ENCODE measurements around the gene EIF4H. TPM values are rescaled to one million over a fixed set of nuclear protein-coding genes. Genes with fewer than 3 reads are reported as not detected.

Gene EIF4H
- 100 to 1,000 TPM; 185 to 247 (median 209) TPM for polyA plus RNA-seq (ENCODE audit: low read depth in 6 of 6)

DNA sequence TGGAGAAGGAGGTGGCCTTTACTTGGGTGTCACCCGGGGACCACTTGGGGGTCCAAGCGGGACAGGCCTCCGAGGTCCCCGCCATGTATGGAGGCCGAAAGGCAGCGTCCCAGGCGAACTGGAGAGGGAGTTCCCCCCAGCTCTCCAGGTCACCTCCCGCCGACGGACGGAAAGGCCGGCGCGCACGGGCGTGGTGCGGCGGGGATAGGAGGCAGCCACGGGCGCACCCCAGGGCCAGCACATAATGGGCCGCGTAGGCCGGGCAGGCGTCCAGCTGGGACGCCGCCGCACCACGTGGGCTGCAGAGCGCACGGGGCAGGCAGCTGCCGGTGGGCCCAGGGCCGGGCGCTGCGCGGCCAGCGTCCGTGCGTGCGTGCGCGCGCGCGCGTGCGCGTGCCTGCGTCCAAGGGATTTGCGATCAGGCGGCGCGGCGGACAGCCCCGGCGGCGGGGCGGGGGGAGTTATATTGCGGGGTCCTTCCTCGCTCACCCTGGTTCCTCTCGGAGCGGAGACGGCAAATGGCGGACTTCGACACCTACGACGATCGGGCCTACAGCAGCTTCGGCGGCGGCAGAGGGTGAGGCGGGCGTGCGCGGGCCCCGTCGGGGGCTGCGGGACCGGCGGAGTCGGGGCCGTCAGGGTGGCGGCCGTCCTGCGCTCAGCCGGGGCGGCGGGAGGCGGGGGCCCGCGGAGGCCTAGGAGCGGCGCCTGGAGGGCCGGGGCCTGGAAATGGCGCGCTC lies at the start of gene EIF4H:
Gene EIF4H (plus strand): TSS at position 491 of the 740 bp plus-strand sequence. CDS start 28 bp downstream, at position 519.
- Mint-ChIP-seq H3K9me3 (no peaks in the 10 kb centered on the region), H3K27ac (peak within 1 kb of the TSS; percentile 91 to 100 (median 96)), H3K27me3 (no peaks in the 10 kb centered on the region), H3K4me1 (peaks cover 32 to 49% (median 38%) of the 10 kb centered on the region in 3 donors), H3K4me3 (peak within 1 kb of the TSS; percentile 82 to 94 (median 90)), H3K36me3 (no peaks in the 10 kb centered on the region)
- peak; percentile 80 to 85 for ATAC-seq (ENCODE audit: low read depth in 2 of 2)
- peak; percentile 96 for DNase-seq

DNA sequence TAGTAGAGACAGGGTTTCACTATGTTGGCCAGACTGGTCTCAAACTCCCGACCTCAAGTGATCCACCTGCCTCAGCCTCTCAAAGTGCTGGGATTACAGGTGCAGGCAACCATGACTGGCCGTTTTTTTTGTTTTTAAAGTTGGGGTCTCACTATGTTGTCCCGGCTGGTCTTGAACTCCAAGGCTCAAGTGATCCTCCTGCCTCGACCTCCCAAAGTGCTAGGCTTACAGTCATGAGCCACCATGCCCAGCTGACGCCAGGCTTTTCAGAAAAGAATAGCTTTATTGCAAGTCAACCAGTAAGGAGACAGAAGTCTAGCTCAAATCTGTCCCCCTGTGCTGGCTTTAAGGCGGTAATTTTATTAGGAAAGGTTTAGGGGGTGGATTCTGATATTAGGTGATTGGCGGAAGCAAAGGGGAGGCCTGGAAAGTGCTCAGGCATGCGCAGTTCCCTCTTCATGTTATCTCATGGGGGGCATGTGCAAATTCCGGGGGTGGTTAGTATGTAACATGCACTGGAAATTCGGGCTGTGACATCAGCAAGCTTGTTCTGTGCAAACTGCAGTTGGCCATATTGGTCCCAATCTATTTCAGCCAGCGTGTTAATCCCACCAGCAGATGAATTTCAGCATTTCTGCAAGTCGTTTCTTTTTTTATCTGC lies 47.8 kb upstream of the EIF4H start:
- no peak overlapping the region for H3K4me3 Mint-ChIP-seq
- peak overlapping the region in 1 of 6 donors; percentile 19 for H3K27ac Mint-ChIP-seq
- no peaks in the 10 kb centered on the region for H3K9me3 Mint-ChIP-seq
- peaks cover 0 to 5% of the 10 kb centered on the region in 2 donors for H3K36me3 Mint-ChIP-seq
- peaks cover 0 to 3% (median 1%) of the 10 kb centered on the region in 3 donors for H3K4me1 Mint-ChIP-seq
- H3K27me3 Mint-ChIP-seq, result no peaks in the 10 kb centered on the region
- ATAC-seq (ENCODE audit: low read depth in 2 of 2) (no peak), DNase-seq (no peak)

DNA sequence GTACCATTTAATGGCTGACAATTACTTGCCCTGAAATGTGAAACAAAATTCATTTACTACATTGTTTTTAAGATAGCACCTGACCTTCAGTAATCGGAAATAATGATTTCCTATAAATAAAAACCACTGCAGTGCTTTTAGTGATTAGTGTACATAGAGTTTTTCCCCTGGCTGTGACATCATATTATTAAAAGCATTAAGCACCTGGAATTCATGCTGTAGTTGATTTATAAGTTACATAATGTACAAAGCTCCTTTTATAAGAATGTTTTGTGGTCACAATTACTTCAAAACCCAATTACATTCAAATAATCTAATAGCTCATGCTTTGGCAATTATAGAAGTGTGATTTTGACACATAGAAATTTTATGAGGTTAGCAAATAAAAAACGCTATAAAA lies 44.3 kb upstream of the EIF4H start:
- H3K9me3 Mint-ChIP-seq, result no peaks in the 10 kb centered on the region
- H3K27ac Mint-ChIP-seq, result no peak overlapping the region
- no peak for ATAC-seq (ENCODE audit: low read depth in 2 of 2)
- H3K4me3 Mint-ChIP-seq, result no peak overlapping the region
- H3K4me1 Mint-ChIP-seq, result no peaks in the 10 kb centered on the region
- no peaks in the 10 kb centered on the region for H3K27me3 Mint-ChIP-seq
- DNase-seq, result no peak
- H3K36me3 Mint-ChIP-seq, result no peaks in the 10 kb centered on the region

DNA sequence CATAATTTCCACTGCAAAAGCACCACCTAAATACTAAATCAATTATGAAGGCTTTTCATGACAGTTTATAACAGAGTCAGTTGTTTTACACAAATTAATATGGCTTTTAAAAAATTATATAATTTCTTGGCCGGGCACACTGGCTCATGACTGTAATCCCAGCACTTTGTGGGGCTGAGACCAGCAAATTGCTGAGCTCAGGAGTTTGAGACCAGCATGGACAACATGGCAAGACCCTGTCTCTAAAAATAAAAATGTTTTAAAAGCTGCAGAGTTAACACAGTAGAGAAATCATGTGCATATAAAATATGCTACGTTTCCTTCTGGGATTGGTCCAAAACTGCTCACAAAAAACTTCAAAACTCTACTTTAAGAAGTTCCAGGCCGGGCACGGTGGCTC lies 43.6 kb upstream of the EIF4H start:
- Mint-ChIP-seq H3K9me3 (no peaks in the 10 kb centered on the region), H3K4me3 (no peak overlapping the region), H3K27ac (no peak overlapping the region), H3K27me3 (no peaks in the 10 kb centered on the region), H3K36me3 (no peaks in the 10 kb centered on the region), H3K4me1 (no peaks in the 10 kb centered on the region)
- DNase-seq (no peak), ATAC-seq (ENCODE audit: low read depth in 2 of 2) (no peak)

DNA sequence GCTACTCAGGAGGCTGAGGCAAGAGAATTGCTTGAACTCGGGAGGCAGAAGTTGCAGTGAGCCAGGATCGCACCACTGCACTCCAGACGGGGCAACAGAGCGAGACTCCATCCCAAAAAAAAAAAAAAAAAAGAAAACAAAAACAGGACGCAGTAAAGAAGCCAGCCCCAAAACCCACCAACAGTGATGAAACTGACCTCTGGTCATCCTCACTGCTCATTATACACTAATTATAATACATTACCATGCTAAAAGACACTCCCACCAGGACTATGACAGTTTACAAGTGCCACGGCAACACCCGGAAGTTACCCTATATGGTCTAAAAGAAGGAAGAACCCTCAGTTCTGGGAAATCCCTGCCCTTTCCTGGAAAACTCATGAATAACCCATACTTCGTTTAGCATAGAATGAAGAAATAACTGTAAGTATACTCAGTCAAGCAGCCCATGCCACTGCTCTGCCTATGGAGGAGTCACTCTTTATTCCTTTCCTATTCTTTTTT lies 40.0 kb upstream of the EIF4H start:
- Mint-ChIP-seq H3K4me1 (no peaks in the 10 kb centered on the region), H3K9me3 (no peaks in the 10 kb centered on the region), H3K27me3 (no peaks in the 10 kb centered on the region), H3K36me3 (no peaks in the 10 kb centered on the region), H3K4me3 (no peak overlapping the region), H3K27ac (no peak overlapping the region)
- DNase-seq (no peak), ATAC-seq (ENCODE audit: low read depth in 2 of 2) (no peak)

DNA sequence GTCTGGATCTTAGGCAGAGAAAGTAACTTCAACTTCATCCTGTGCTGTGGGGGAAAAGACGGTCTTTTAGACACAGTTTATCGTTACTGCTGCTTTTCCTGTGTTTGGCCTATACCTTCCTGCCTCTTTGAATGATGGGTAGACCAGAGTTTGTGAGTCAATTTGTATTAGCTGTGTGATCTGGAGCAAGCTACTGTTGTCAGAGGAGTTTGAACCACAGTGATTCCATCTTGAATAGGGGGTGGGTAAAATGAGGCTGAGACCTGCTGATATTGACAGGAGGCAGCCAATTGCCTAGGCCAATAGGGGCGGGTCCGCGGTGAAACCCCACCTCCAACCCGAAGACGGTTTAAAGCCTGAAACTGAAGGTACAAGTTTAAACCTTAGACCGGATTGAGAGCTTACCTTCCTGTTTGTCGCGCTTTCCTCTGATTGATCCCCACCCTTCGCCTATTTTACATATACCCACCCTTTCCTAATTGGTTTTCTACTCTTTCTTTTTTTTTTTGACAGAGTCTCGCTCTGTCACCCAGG lies 35.8 kb upstream of the EIF4H start:
- ATAC-seq (ENCODE audit: low read depth in 2 of 2) (no peak), DNase-seq (no peak)
- no peak overlapping the region for H3K4me3 Mint-ChIP-seq
- H3K36me3 Mint-ChIP-seq, result no peaks in the 10 kb centered on the region
- no peak overlapping the region for H3K27ac Mint-ChIP-seq
- H3K4me1 Mint-ChIP-seq, result peaks cover 0 to 3% (median 3%) of the 10 kb centered on the region in 3 donors
- no peaks in the 10 kb centered on the region for H3K27me3 Mint-ChIP-seq
- peaks cover 0 to 3% (median 0%) of the 10 kb centered on the region in 7 donors for H3K9me3 Mint-ChIP-seq

DNA sequence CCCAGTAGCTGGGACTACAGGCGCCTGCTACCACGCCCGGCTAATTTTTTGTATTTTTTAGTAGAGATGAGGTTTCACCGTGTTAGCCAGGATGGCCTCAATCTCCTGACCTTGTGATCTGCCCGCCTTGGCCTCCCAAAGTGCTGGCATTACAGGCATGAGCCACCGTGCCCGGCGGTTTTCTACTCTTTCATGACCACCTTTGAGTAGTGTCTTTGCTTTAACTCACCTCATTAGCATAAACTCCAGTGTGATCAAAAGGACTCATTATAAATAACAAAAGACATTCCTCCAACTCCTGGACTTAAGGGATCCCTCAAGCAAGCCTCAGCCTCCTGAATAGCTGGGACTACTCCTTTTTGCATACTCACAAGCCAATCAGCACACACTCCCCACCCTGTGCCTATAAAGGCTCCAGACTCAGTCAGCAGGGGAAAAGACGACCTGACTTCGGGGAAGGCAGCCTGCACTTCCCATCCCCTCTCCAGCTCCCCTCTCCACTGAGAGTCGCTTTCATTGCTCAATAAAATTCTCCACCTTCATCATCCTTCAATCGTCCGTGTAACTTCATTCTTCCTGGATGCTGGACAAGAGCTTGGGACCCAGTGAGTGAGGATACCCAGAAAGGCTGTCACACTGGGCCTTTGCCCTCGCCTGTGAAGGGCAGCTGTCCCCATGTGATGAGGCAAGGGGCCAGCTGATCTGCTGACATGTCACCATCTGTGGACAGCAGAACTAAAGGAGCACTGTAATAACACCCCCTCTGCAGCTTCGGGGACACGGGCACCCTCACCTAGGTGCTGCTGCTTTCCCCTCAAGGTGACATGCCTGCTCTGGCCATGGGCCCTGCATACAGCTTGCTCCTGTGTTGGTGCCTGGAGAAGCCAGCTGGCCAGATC lies 35.0 kb upstream of the EIF4H start:
- no peaks in the 10 kb centered on the region for H3K36me3 Mint-ChIP-seq
- no peak for ATAC-seq (ENCODE audit: low read depth in 2 of 2)
- DNase-seq, result no peak
- H3K4me1 Mint-ChIP-seq, result peaks cover 0 to 3% (median 3%) of the 10 kb centered on the region in 3 donors
- H3K9me3 Mint-ChIP-seq, result peaks cover 0 to 4% (median 0%) of the 10 kb centered on the region in 7 donors
- no peaks in the 10 kb centered on the region for H3K27me3 Mint-ChIP-seq
- no peak overlapping the region for H3K4me3 Mint-ChIP-seq
- H3K27ac Mint-ChIP-seq, result peak overlapping the region in 1 of 6 donors; percentile 77

DNA sequence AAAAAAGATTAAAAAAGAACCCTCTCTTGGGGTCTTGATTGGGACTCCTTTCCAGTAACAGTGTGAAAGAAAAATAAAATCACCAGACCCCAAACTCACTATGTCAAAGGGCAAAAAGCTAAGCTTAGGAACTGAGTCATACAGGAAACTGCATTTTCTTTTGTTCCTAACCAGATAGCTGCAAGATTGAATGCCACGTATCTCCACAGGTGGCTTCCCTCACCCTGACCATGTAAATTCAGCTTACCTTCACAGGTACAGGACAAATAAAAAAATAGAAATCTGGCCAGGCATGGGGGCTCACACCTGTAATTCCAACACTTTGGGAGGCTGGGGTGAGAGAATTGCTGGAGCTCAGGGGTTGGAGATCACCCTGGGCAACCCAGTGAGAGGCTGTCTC lies 32.5 kb upstream of the EIF4H start:
- no peak for ATAC-seq (ENCODE audit: low read depth in 2 of 2)
- Mint-ChIP-seq H3K4me1 (peaks cover 0 to 3% (median 3%) of the 10 kb centered on the region in 3 donors), H3K9me3 (peaks cover 6 to 18% (median 9%) of the 10 kb centered on the region in 7 donors), H3K27ac (no peak overlapping the region), H3K4me3 (no peak overlapping the region), H3K36me3 (no peaks in the 10 kb centered on the region), H3K27me3 (peaks cover 0 to 7% (median 5%) of the 10 kb centered on the region in 3 donors)
- DNase-seq, result no peak

DNA sequence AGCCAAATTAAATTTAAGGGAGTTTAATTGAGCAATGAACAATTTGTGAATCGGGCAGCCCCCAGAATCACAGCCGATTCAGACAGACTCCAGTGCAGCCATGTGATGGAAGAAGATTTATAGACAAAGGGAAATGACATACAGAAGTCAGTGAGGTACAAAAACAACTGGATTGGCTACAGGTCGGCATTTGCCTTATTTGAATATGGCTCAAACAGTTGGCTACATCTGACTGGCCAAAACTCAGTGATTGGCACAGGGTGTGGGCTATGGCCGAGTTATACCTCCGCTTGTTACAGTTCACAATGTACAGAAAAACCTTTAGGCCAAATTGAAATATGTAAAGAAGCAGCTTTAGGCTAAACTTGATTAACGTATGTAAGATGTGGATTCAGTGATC lies 30.8 kb upstream of the EIF4H start:
- Mint-ChIP-seq H3K4me1 (peaks cover 0 to 3% (median 3%) of the 10 kb centered on the region in 3 donors), H3K27me3 (peaks cover 0 to 7% (median 5%) of the 10 kb centered on the region in 3 donors)

DNA sequence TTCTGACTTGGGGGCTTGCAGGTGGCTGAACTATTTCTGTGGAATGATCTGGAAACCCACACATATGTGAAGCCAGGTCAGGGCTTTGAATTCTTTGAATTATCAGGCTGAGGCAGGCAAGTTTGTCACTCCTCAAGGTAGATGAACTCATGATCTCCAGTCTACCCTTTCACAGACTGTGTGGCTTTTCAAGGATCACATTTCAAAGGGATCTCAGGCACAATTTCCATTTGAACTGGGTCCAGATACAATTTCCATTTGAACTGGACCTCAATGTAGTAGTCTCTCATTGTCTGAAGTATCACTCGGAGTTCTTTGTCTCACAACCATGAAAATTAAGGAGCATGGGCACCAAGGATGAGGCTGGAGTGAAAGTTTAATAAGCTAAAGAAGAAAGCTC lies 25.7 kb upstream of the EIF4H start:
- no peak overlapping the region for H3K4me3 Mint-ChIP-seq
- H3K27ac Mint-ChIP-seq, result no peak overlapping the region
- no peak for DNase-seq
- no peaks in the 10 kb centered on the region for H3K36me3 Mint-ChIP-seq
- H3K9me3 Mint-ChIP-seq, result peaks cover 6 to 14% (median 9%) of the 10 kb centered on the region in 7 donors
- H3K27me3 Mint-ChIP-seq, result peaks cover 0 to 7% (median 5%) of the 10 kb centered on the region in 3 donors
- peaks cover 0 to 7% (median 3%) of the 10 kb centered on the region in 3 donors for H3K4me1 Mint-ChIP-seq
- no peak for ATAC-seq (ENCODE audit: low read depth in 2 of 2)

More for the DNA sequence above, 30.8 kb upstream of the EIF4H start:
- Mint-ChIP-seq H3K4me3 (no peak overlapping the region), H3K27ac (no peak overlapping the region), H3K9me3 (peaks cover 6 to 18% (median 9%) of the 10 kb centered on the region in 7 donors), H3K36me3 (no peaks in the 10 kb centered on the region)
- no peak for DNase-seq
- ATAC-seq (ENCODE audit: low read depth in 2 of 2), result no peak

DNA sequence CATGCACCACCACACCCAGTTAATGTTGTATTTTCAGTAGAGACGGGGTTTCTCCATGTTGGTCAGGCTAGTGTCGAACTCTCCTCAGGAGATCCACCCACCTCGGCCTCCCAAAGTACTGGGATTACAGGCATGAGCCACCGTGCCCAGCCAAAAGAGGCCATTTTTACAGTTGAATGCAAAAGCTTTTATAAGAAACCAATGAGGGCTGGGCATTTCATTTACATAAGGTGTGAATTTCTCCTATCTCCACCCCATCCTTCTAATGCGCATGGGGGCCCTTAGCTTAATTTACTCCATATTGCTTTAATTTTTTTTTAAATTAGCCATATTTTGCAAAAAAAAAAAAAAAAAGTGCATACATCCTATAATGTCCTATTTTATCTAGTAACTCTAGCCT lies 25.1 kb upstream of the EIF4H start:
- peaks cover 0 to 7% (median 3%) of the 10 kb centered on the region in 3 donors for H3K4me1 Mint-ChIP-seq
- ATAC-seq (ENCODE audit: low read depth in 2 of 2) (no peak), DNase-seq (no peak)
- H3K4me3 Mint-ChIP-seq, result no peak overlapping the region
- H3K36me3 Mint-ChIP-seq, result no peaks in the 10 kb centered on the region
- no peak overlapping the region for H3K27ac Mint-ChIP-seq
- H3K9me3 Mint-ChIP-seq, result peaks cover 6 to 14% (median 9%) of the 10 kb centered on the region in 7 donors
- H3K27me3 Mint-ChIP-seq, result peaks cover 0 to 7% (median 5%) of the 10 kb centered on the region in 3 donors

DNA sequence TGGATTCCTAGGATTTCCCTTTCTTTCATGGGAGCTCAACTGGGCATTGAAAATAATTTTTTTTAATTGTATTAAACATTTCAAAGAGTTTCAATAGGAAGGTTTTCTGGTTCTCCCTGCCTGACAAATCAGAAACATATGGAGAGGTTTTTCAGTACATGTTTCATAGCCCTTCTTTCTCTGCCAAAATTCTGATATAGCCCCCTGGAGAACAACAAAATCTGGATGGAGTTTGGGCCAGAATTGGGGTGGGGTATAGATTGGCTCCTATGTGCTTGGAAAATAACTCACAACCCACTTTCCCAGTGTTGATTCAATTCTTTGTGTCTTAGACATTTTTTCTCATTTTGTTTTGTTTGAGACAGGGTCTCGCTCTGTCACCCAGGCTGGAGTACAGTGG lies 24.6 kb upstream of the EIF4H start:
- DNase-seq (no peak), ATAC-seq (ENCODE audit: low read depth in 2 of 2) (no peak)
- Mint-ChIP-seq H3K36me3 (no peaks in the 10 kb centered on the region), H3K27me3 (peaks cover 0 to 7% (median 5%) of the 10 kb centered on the region in 3 donors), H3K4me1 (peaks cover 0 to 7% (median 3%) of the 10 kb centered on the region in 3 donors), H3K4me3 (peak overlapping the region in 1 of 8 donors; percentile 6), H3K27ac (peak overlapping the region in 2 of 6 donors; percentile 7 to 65), H3K9me3 (peaks cover 6 to 14% (median 9%) of the 10 kb centered on the region in 7 donors)

DNA sequence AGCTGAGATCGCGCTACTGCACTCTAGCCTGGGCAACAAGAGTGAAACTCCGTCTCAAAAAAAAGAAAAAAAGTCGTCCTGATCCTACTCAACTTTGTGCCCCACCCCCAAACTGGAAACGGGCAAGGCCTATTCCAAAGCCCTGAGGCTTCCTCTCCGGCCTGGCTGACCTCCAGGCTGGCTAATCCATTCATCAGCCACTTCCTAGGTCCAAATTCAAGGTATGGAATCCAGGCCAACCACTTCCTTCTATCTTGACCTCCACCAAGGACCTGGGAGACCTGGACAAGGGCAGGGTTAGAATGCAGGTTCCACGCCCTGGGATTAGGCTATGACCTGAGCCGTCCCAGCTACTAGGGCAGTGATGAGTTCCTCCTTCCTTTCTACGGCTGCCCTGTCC lies 20.4 kb upstream of the EIF4H start:
- H3K4me3 Mint-ChIP-seq, result no peak overlapping the region
- no peak overlapping the region for H3K27ac Mint-ChIP-seq
- H3K27me3 Mint-ChIP-seq, result no peaks in the 10 kb centered on the region
- H3K9me3 Mint-ChIP-seq, result no peaks in the 10 kb centered on the region
- no peaks in the 10 kb centered on the region for H3K36me3 Mint-ChIP-seq
- DNase-seq (no peak), ATAC-seq (ENCODE audit: low read depth in 2 of 2) (no peak)
- H3K4me1 Mint-ChIP-seq, result peaks cover 0 to 7% (median 3%) of the 10 kb centered on the region in 3 donors

Measured in naive B cell (primary cell).